GM10266 (cell line): Measurements from ENCODE around the gene MYO9B.

Source experiments
- DNase-seq: peaks from one replicate; pipeline ENCODE4 v3.0.0; 2012; ENCODE audit errors: extremely low spot score
- TF ChIP-seq, protein P1 (sequence below): IDR thresholded peaks from 2 replicates; pipeline ENCODE4 v1.5.1; 2012; ENCODE audit warnings: mild to moderate bottlenecking, low read depth; ENCODE audit not compliant: control insufficient read depth, insufficient read depth; ENCODE audit errors: missing control alignments

MYO9B gene

DNA sequence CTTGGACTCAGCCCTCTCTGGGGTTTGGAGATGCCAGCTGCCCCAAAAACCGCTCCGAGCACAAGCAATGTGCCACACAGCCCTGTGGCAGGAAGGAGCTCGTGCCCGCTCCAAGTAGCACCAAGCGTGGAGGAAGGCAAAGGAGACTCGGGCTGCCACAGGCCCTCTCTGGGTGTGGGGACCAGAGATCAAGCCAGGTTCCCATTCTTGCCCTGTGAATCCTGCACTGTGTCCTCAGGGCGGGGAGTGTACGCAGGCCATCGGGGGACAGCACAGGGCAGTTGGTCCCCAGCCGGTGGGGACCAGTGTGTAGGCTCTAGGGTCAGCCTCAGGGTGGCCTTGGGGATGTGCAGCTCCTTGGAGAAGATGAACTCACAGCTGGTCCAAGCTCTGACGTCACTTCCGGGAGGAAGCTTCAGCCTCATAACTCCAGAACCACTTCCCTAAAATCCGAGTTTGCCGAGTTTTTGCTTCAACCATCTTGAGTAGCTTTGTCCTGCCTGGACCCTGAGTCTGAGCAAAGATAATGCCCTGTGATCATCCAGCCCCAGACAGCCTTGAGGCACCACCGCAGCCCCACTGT, 39.6 kb upstream of the MYO9B start:
- no peak for DNase-seq
- TF ChIP-seq, protein P1, sequence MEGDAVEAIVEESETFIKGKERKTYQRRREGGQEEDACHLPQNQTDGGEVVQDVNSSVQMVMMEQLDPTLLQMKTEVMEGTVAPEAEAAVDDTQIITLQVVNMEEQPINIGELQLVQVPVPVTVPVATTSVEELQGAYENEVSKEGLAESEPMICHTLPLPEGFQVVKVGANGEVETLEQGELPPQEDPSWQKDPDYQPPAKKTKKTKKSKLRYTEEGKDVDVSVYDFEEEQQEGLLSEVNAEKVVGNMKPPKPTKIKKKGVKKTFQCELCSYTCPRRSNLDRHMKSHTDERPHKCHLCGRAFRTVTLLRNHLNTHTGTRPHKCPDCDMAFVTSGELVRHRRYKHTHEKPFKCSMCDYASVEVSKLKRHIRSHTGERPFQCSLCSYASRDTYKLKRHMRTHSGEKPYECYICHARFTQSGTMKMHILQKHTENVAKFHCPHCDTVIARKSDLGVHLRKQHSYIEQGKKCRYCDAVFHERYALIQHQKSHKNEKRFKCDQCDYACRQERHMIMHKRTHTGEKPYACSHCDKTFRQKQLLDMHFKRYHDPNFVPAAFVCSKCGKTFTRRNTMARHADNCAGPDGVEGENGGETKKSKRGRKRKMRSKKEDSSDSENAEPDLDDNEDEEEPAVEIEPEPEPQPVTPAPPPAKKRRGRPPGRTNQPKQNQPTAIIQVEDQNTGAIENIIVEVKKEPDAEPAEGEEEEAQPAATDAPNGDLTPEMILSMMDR: no peak

DNA sequence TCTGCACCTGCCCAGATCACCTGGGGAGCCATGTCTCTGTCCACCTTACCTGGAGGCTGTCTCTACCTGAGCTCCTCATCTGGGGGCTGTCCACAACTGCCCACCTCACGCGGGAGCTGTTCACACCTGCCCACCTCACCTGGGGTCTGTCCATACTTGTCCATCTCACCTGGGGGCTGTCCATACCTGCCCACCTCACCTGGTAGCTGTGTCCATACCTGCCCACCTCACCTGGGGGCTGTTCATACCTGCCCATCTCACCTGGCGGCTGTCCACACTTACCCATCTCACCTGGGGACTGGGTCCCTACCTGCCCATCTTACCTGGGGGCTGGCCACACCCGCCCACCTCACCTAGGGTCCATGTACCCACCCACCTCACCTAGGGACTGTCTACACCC, 38.9 kb upstream of the MYO9B start:
- DNase-seq: no peak
- TF ChIP-seq, protein P1: no peak

DNA sequence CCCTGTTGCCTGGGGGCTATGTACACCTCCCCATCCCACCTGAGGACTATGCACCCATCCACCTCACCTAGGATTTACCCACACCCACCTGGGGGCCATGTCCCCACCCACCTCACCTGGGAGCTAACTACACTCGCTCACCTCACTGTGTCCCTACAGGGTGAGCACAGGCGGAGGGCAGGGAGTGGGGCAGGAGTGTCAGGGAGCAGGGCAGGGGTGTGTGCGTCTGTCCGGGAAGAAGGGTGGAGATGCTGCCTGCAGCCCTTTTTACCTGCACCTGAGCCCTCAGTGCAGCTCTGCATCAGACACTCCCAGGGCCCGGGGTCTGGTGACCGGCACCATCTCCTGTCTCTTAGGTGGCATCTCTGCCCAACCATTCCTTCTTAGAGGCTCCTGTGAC, 38.4 kb upstream of the MYO9B start:
- DNase-seq: no peak
- TF ChIP-seq, protein P1: no peak

DNA sequence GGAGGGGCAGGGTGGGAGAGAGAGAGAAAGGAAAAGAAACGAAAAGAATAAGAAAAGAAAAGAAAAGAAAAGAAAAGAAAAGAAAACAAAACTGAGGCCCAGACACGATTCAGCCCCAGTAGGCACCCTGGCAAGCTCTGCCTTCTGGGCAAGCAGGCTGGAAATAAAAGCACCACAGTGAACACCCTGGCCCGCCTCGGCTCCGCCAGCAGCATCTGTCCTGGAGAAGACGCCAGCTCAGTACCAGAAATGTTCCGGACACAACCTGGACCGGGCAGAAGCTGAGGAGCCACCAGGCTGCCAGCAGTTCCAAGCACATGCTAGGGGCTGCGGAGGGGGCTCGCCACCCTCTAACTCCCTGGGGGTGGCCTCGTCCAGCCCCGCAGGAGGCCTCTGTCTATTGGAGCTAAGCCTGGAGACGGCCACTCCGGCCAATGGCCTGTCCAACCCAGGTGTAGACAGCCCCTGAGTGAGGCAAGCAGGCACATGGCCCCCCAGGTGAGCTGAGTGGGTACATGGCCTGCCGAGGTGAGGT, 37.5 kb upstream of the MYO9B start:
- TF ChIP-seq, protein P1: no peak
- no peak for DNase-seq

DNA sequence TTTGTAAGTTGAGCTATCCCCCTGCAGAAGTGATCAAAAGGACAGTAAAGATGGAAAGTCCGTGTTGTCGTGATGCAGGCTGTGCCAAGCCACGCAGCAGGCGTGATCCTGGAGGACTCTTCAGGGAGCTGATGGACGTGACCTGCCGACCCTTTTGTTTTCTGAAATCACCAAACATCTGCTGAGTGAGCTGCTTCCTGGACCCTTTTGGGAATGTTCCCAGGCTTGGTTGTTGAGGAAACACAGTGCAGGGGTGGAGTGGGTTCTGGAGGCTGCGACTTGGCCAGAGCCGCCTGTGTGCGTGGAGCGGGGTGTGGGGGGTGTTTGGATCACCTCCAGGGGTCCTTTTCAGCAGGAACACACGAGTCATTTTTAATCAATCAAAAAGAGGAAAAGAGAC, 33.6 kb upstream of the MYO9B start:
- no peak for DNase-seq

DNA sequence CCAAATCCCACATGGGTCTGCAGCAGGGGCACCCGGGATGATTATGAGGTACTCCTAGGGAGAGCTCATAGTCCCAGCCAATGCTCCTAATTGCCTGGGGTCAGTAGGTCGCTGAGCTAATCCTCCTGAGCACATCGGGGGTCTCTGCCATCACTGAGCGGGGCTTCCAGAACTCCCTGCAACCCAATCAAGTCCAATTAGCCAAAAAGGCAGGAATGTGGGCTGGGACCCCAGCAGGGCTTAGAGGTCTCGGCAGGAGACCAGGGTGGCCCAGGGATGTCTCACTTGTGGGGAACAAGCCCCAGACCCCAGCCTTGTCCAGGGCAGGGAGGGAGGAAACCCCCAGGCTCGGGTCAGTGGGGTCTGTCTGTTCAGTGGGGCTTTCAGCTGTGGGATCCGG, 31.8 kb upstream of the MYO9B start:
- TF ChIP-seq, protein P1: no peak
- no peak for DNase-seq

More for the DNA sequence above, 33.6 kb upstream of the MYO9B start:
- TF ChIP-seq, protein P1: no peak

DNA sequence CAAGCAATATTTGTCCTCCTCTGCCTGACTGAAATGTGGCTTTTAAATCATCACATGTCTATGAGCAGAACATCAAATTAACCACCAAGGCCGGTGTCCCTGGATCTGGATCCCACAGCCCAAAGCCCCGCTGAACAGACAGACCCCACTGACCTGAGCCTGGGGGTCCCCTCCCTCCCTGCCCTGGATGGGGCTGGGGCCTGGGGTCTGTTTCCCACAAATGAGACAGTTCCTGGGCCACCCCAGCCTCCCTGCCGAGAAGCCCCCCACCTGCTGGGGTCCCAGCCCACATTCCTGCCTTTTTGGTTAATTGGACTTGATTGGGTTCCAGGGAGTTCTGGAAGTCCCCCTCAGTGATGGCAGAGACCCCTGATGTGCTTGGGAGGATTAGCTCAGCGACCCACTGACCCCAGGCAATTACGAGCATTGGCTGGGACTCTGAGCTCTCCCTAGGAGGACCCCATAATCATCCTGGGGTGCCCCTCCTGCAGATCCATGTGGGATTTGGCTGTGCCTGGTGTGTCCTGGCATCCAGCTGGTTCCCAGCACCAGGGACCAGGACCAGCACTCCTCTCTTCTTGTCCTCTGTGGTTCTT, 29.6 kb upstream of the MYO9B start:
- no peak for DNase-seq
- TF ChIP-seq, protein P1: no peak
